Smooth muscle cell (in vitro differentiated cells): Measurements from ENCODE around the gene TSR1. TPM values are rescaled to one million over a fixed set of nuclear protein-coding genes. Genes with fewer than 3 reads are reported as not detected.

Source experiments
- DNase-seq: peaks from one replicate; lab custom pipeline; 2025; ENCODE audit not compliant: unreplicated experiment; lab: John Stamatoyannopoulos, UW
- H2AFZ ChIP-seq: fragments of 200-600 bp; sonication (generic); 2 replicates; pipeline ENCODE4 v1.6.0; 2016; ENCODE audit warnings: antibody characterized with exemption, low read depth, mild to moderate bottlenecking
- H3F3A ChIP-seq: fragments of 200-600 bp; sonication (generic); 2 replicates; pipeline ENCODE4 v1.6.0; 2017; ENCODE audit warnings: antibody characterized with exemption, low read depth
- H3K27ac ChIP-seq: fragments of 200-600 bp; sonication (generic); 2 replicates; pipeline ENCODE4 v1.5.1; 2016; ENCODE audit warnings: low read depth, mild to moderate bottlenecking
- H3K27me3 ChIP-seq: fragments of 200-600 bp; sonication (generic); 2 replicates; pipeline ENCODE4 v1.6.1; 2016; ENCODE audit warnings: low read depth, mild to moderate bottlenecking
- H3K36me3 ChIP-seq: fragments of 200-600 bp; sonication (generic); 2 replicates; pipeline ENCODE4 v1.5.1; 2016; ENCODE audit warnings: low read depth
- H3K4me1 ChIP-seq: fragments of 200-600 bp; sonication (generic); 2 replicates; pipeline ENCODE4 v1.5.1; 2016; ENCODE audit warnings: low read depth
- H3K4me2 ChIP-seq: fragments of 200-600 bp; sonication (generic); 2 replicates; pipeline ENCODE4 v1.6.0; 2016; ENCODE audit warnings: mild to moderate bottlenecking
- H3K4me3 ChIP-seq: fragments of 200-600 bp; sonication (generic); 2 replicates; pipeline ENCODE4 v1.5.1; 2016; ENCODE audit warnings: mild to moderate bottlenecking
- H3K79me2 ChIP-seq: fragments of 200-600 bp; sonication (generic); 2 replicates; pipeline ENCODE4 v1.6.0; 2016; ENCODE audit warnings: low read depth, mild to moderate bottlenecking
- H3K9ac ChIP-seq: fragments of 200-600 bp; sonication (generic); 2 replicates; pipeline ENCODE4 v1.6.0; 2016; ENCODE audit warnings: low read depth
- H3K9me3 ChIP-seq: fragments of 200-600 bp; sonication (generic); replicated peaks from 2 replicates; pipeline ENCODE4 v1.5.1; 2016; ENCODE audit warnings: low read depth
- H4K20me1 ChIP-seq: fragments of 200-600 bp; sonication (generic); 2 replicates; pipeline ENCODE4 v1.6.0; 2016; ENCODE audit warnings: low read depth
- WGBS: methylation state at CpG from one replicate; pipeline ENCODE4 v1.1.7; 2016; ENCODE audit warnings: low lambda C conversion rate; 5-methylcytosine and 5-hydroxymethylcytosine counted together
- polyA plus RNA-seq: library from polyadenylated mRNA; unstranded; fragments of >200 nt; fragmentation: Nextera tagmentation; extraction: Ambion mirVana; gene quantifications from 2 replicates; pipeline ENCODE4 v1.2.1, GENCODE V29; 2016
- total RNA-seq: library from RNA; depleted of rRNA; stranded (reverse); fragments of >200 nt; gene quantifications from 2 replicates; pipeline ENCODE4 v1.2.3, GENCODE V29; 2014
- TF ChIP-seq, protein P1 (sequence below): fragments of 200-600 bp; sonication (generic); IDR thresholded peaks from 2 replicates; pipeline ENCODE4 v1.5.1; 2017; ENCODE audit warnings: borderline replicate concordance, mild to moderate bottlenecking, antibody characterized with exemption; ENCODE audit not compliant: insufficient read depth, poor library complexity, severe bottlenecking

Gene TSR1
- total and polyA plus RNA-seq, 2 experiments from 2014 or later, result 17.6 to 39.5 TPM

GRCh38 chr17:2365132-2365531 is 28.9 kb upstream of the TSR1 start:
- Histone ChIP-seq H3K79me2 (no peaks in the 10 kb centered on the region), H3K27me3 (no peaks in the 10 kb centered on the region), H3K4me3 (no peak overlapping the region), H2AFZ (no peak overlapping the region), H3F3A (no peaks in the 10 kb centered on the region), H3K4me1 (no peaks in the 10 kb centered on the region), H3K9ac (no peak overlapping the region), H3K36me3 (no peaks in the 10 kb centered on the region), H4K20me1 (no peaks in the 10 kb centered on the region), H3K9me3 (no peaks in the 10 kb centered on the region), H3K4me2 (no peak overlapping the region), H3K27ac (no peak overlapping the region)
- 95% methylated on average over 20 of the region's 20 CpGs for WGBS
- no peak for DNase-seq
- TF ChIP-seq, protein P1, sequence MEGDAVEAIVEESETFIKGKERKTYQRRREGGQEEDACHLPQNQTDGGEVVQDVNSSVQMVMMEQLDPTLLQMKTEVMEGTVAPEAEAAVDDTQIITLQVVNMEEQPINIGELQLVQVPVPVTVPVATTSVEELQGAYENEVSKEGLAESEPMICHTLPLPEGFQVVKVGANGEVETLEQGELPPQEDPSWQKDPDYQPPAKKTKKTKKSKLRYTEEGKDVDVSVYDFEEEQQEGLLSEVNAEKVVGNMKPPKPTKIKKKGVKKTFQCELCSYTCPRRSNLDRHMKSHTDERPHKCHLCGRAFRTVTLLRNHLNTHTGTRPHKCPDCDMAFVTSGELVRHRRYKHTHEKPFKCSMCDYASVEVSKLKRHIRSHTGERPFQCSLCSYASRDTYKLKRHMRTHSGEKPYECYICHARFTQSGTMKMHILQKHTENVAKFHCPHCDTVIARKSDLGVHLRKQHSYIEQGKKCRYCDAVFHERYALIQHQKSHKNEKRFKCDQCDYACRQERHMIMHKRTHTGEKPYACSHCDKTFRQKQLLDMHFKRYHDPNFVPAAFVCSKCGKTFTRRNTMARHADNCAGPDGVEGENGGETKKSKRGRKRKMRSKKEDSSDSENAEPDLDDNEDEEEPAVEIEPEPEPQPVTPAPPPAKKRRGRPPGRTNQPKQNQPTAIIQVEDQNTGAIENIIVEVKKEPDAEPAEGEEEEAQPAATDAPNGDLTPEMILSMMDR, result no peak

GRCh38 chr17:2364763-2365116 is 28.5 kb upstream of the TSR1 start:
- Histone ChIP-seq H3K79me2 (no peaks in the 10 kb centered on the region), H3K27me3 (no peaks in the 10 kb centered on the region), H2AFZ (no peak overlapping the region), H3K4me3 (no peak overlapping the region), H3K4me1 (no peaks in the 10 kb centered on the region), H3F3A (no peaks in the 10 kb centered on the region), H3K27ac (no peak overlapping the region), H3K9me3 (no peaks in the 10 kb centered on the region), H4K20me1 (no peaks in the 10 kb centered on the region), H3K4me2 (no peak overlapping the region), H3K9ac (no peak overlapping the region), H3K36me3 (no peaks in the 10 kb centered on the region)
- no peak for DNase-seq
- TF ChIP-seq, protein P1, result no peak
- WGBS, result 97% methylated on average over 12 of the region's 12 CpGs

DNA sequence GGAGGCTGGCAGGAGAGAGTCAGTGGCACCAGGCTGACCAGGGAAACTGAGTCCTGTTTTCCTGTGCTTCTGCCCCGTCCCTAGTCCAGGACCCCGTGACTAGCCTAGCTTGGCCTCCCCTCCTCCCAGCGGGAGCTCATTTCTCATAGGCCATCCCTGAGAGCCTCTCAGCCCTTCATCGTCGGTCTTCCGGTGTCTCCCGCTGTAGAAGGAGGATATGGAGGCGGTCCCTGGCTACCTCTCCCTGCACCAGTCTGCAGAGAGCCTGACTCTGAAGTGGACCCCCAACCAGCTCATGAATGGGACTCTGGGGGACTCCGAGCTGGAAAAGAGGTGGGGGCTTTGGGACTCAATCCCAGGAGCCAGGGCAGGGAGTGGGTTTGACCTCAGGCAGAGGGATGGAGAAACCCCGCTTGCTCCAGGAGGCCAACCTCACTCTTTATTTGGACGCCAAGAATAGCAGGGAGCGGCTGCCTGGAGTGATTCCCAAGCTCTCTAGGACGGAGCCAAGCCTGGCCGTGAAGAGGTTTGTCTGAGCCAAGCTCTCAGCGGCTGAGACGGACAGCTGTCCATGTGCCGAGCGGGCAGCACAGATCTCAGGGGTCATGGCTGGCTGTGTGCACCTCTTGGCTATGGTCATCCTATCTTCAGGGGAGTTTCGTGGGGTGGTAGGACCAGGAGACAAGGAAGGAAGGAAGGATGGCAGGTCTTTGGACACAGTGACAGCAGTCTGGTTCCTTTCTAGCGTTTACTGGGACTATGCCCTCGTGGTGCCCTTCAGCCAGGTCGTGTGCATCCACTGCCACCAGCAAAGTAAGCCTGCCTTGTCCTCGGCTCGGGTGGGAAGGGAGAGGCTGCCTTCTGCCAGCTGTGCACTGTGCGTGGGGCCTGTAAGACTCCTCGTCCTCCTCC is 27.9 kb upstream of the TSR1 start:
- H2AFZ ChIP-seq, result no peak overlapping the region
- TF ChIP-seq, protein P1, result no peak
- 97% methylated on average over 26 of the region's 26 CpGs for WGBS
- DNase-seq, result no peak
- H3K27ac ChIP-seq, result no peak overlapping the region
- no peak overlapping the region for H3K4me2 ChIP-seq
- no peaks in the 10 kb centered on the region for H3K79me2 ChIP-seq
- no peaks in the 10 kb centered on the region for H3K36me3 ChIP-seq
- H3K27me3 ChIP-seq, result no peaks in the 10 kb centered on the region
- H3K4me1 ChIP-seq, result no peaks in the 10 kb centered on the region
- no peak overlapping the region for H3K4me3 ChIP-seq
- H4K20me1 ChIP-seq, result no peaks in the 10 kb centered on the region
- H3K9ac ChIP-seq, result no peak overlapping the region
- H3K9me3 ChIP-seq, result no peaks in the 10 kb centered on the region
- no peaks in the 10 kb centered on the region for H3F3A ChIP-seq

- H3K4me2 ChIP-seq, result no peak overlapping the region
- H3K36me3 ChIP-seq, result no peaks in the 10 kb centered on the region
- no peak overlapping the region for H3K9ac ChIP-seq
- H3K9me3 ChIP-seq, result no peaks in the 10 kb centered on the region
- WGBS, result 94% methylated on average over 21 of the region's 21 CpGs
- H4K20me1 ChIP-seq, result no peaks in the 10 kb centered on the region
- no peaks in the 10 kb centered on the region for H3K27me3 ChIP-seq
- no peak overlapping the region for H3K4me3 ChIP-seq
- no peaks in the 10 kb centered on the region for H3K4me1 ChIP-seq
- no peak for DNase-seq
- H3K27ac ChIP-seq, result no peak overlapping the region
- TF ChIP-seq, protein P1, result no peak
- no peaks in the 10 kb centered on the region for H3F3A ChIP-seq
- H2AFZ ChIP-seq, result no peak overlapping the region
- H3K79me2 ChIP-seq, result no peaks in the 10 kb centered on the region
These were observed 27.1 kb upstream of the TSR1 start for GRCh38 chr17:2363318-2363717.
